ENCODE results near the gene TFDP3. TPM values are rescaled to one million over a fixed set of nuclear protein-coding genes. Genes with fewer than 3 reads are reported as not detected.

TFDP3 gene
- total RNA-seq, 4 donors from 2014 or later, result not detected

DNA sequence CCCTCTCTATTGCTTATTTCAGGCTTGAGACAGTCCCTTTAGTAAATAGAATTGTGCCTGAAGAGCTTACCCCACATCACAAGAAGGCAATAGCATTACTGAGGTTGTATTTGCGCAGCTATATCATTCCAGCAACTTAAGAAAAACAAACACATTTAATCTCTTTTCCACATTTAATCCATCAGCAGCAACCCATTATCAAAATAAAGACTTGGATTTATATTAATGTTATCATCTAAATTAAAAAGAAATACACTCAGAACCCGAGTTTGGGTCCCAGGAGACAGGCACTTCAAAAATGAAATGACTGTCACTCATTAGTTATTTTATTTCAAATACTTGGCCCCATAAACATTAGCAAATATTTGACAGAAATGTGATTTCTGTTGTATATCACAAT is 10.4 kb downstream of the TFDP3 start:
- no peak for DNase-seq
- H3K9me3 ChIP-seq, result no peaks in the 10 kb centered on the region
- no peaks in the 10 kb centered on the region for H3K27me3 ChIP-seq
- H3K4me3 ChIP-seq, result no peak overlapping the region
- no peaks in the 10 kb centered on the region for H3K4me1 ChIP-seq
- no peaks in the 10 kb centered on the region for H3K36me3 ChIP-seq
- no peak for TF ChIP-seq POLR2A (IDR thresholded peaks at IDR 0.05)
- TF ChIP-seq, protein P1, sequence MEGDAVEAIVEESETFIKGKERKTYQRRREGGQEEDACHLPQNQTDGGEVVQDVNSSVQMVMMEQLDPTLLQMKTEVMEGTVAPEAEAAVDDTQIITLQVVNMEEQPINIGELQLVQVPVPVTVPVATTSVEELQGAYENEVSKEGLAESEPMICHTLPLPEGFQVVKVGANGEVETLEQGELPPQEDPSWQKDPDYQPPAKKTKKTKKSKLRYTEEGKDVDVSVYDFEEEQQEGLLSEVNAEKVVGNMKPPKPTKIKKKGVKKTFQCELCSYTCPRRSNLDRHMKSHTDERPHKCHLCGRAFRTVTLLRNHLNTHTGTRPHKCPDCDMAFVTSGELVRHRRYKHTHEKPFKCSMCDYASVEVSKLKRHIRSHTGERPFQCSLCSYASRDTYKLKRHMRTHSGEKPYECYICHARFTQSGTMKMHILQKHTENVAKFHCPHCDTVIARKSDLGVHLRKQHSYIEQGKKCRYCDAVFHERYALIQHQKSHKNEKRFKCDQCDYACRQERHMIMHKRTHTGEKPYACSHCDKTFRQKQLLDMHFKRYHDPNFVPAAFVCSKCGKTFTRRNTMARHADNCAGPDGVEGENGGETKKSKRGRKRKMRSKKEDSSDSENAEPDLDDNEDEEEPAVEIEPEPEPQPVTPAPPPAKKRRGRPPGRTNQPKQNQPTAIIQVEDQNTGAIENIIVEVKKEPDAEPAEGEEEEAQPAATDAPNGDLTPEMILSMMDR (IDR thresholded peaks at IDR 0.05), result no peak
- no peak overlapping the region for H3K27ac ChIP-seq

DNA sequence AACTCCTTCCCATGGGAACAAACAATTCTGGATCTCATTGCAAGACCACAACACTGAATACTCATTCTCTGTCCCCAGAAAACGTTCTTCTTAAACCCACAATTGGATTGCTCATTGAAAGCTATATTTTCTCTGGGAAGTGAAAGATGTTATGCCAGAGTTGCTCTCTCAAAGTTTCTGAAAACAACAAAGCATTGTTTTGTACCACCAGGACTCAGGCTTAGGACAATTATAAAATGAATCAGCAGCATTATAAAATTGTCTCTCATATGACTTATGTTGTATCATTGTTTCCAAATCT is 26.5 kb downstream of the TFDP3 start:
- H3K4me3 ChIP-seq, result no peak overlapping the region
- H3K27me3 ChIP-seq, result no peaks in the 10 kb centered on the region
- H3K27ac ChIP-seq, result no peak overlapping the region
- TF ChIP-seq, protein P1 (IDR thresholded peaks at IDR 0.05), result no peak
- TF ChIP-seq POLR2A (IDR thresholded peaks at IDR 0.05), result no peak
- no peaks in the 10 kb centered on the region for H3K4me1 ChIP-seq
- DNase-seq, result no peak
- H3K36me3 ChIP-seq, result no peaks in the 10 kb centered on the region
- H3K9me3 ChIP-seq, result no peaks in the 10 kb centered on the region

DNA sequence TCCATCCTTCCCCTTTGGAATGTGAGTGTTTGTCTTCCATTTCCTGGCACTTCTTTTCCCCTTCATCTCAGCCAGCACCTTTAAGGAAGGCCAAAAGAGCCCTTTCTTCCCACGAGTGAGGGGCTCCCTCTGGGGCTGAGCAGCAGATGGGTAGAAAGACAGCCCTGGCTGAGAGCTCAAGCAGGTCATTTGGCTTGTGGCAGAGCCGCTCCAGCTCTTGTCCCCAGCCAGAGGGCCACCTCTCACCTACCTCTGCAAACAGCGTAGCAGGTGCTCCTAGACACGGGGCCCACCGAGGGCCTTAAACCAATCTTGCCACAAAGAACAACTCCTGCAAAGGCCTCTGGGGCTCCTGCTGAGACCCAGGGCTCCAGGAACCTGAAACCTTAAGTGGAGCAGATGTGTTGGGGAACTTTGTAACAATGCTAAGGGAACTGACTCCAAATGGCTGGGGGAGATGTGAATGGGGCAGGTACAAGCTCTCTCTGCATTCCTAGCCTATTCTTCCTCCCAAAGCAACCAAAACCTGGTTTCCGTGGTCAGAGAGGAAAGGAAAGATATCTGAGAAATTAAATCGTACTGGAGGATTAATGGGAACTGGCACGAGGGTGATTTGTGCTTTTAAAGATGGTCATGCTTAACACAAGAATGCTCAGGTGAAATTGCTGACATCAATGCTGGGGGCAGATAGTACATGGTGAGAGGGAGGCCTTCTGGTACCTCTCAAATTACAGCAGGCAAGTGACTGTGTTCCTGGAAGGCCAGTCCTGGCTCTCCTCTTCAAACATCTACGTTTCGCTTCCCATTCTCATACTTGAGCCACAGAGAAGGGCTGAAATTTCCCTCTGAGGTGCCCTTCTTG is 27.0 kb downstream of the TFDP3 start:
- no peak overlapping the region for H3K27ac ChIP-seq
- TF ChIP-seq POLR2A (IDR thresholded peaks at IDR 0.05), result no peak
- TF ChIP-seq, protein P1 (IDR thresholded peaks at IDR 0.05), result no peak

DNA sequence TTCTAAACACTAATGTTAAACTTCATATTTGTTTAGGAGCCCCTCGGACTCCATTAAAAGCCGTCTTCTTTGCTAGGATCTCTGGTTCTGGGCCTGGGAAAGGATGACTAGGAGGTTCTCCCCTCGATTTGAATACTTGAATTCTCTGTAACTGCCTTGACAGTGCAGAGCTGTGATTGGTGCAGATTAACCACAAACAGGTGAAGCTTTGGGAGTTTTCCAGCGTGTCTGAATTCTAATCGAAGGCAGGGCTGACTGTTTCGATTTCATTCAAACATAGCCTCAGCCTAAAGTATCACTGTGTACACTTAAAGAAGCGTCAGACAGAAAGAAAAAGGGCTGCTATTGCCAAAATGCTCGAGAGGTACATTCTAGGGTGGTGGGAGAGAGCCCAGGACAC is 29.0 kb downstream of the TFDP3 start:
- Histone ChIP-seq H3K9me3 (no peaks in the 10 kb centered on the region), H3K4me3 (no peak overlapping the region), H3K27ac (no peak overlapping the region), H3K36me3 (no peaks in the 10 kb centered on the region), H3K4me1 (no peaks in the 10 kb centered on the region), H3K27me3 (no peaks in the 10 kb centered on the region)
- no peak for DNase-seq
- TF ChIP-seq, protein P1 (IDR thresholded peaks at IDR 0.05), result no peak
- no peak for TF ChIP-seq POLR2A (IDR thresholded peaks at IDR 0.05)

More for the DNA sequence above, 27.0 kb downstream of the TFDP3 start:
- H3K4me1 ChIP-seq, result no peaks in the 10 kb centered on the region
- no peak overlapping the region for H3K4me3 ChIP-seq
- no peaks in the 10 kb centered on the region for H3K36me3 ChIP-seq
- no peaks in the 10 kb centered on the region for H3K27me3 ChIP-seq
- no peak for DNase-seq
- H3K9me3 ChIP-seq, result no peaks in the 10 kb centered on the region

DNA sequence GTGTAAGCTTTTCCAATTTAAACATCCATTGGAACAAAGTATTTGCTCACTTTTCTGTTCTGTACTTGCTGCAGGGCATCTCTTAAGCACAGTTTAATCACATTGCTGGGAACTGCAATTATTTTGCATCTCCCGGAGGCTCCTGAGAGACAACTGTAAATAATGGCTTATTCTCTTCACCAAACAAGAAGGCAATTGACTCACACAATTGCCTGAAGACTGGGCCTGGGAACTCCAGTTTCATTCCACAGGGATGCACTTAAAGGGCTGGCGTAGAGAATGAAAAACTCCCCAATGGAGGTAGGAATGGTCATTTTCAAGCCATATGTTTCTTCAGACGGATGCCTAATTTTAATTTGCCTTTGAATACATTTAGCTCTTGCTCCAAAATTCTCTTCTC is 29.5 kb downstream of the TFDP3 start:
- no peak for DNase-seq
- Histone ChIP-seq H3K4me3 (no peak overlapping the region), H3K9me3 (no peaks in the 10 kb centered on the region), H3K36me3 (no peaks in the 10 kb centered on the region), H3K27ac (no peak overlapping the region), H3K4me1 (no peaks in the 10 kb centered on the region), H3K27me3 (no peaks in the 10 kb centered on the region)
- no peak for TF ChIP-seq POLR2A (IDR thresholded peaks at IDR 0.05)
- TF ChIP-seq, protein P1 (IDR thresholded peaks at IDR 0.05), result no peak

All from Peyer's patch (tissue), 4 donors.